OCI-LY1 (cell line): Measurements from ENCODE around the gene PNPT1.

Experiments used
- H2AFZ ChIP-seq: fragments of 200-600 bp; sonication (generic), shearing (Covaris generic); 2 replicates; pipeline ENCODE4 v1.6.0; 2014; ENCODE audit warnings: antibody characterized with exemption, mild to moderate bottlenecking, low read length
- H3F3A ChIP-seq: fragments of 200-600 bp; sonication (generic), shearing (Covaris generic); 2 replicates; pipeline ENCODE4 v1.6.0; 2014; ENCODE audit warnings: mild to moderate bottlenecking, antibody characterized with exemption, low read length, moderate library complexity; ENCODE audit not compliant: insufficient read depth
- H3K27ac ChIP-seq: fragments of 200-600 bp; sonication (generic); 2 replicates; pipeline ENCODE4 v1.5.1; 2014; ENCODE audit warnings: low read length, mixed run types, mild to moderate bottlenecking, low read depth; ENCODE audit not compliant: poor library complexity, severe bottlenecking
- H3K27me3 ChIP-seq: fragments of 200-600 bp; sonication (generic); 2 replicates; pipeline ENCODE4 v1.6.0; 2014; ENCODE audit warnings: antibody characterized with exemption, mild to moderate bottlenecking, low read length, moderate library complexity; ENCODE audit not compliant: insufficient read depth
- H3K36me3 ChIP-seq: fragments of 200-600 bp; sonication (generic); 2 replicates; pipeline ENCODE4 v1.6.1; 2014; ENCODE audit warnings: mild to moderate bottlenecking, antibody characterized with exemption, low read length, moderate library complexity, mixed read lengths; ENCODE audit not compliant: insufficient read depth
- H3K4me1 ChIP-seq: fragments of 200-600 bp; sonication (generic); 2 replicates; pipeline ENCODE4 v1.5.1; 2014; ENCODE audit warnings: mild to moderate bottlenecking, low read length, moderate library complexity; ENCODE audit not compliant: insufficient read depth, severe bottlenecking
- H3K4me2 ChIP-seq: fragments of 200-600 bp; sonication (generic), shearing (Covaris generic); 2 replicates; pipeline ENCODE4 v1.6.1; 2014; ENCODE audit warnings: low read length
- H3K4me3 ChIP-seq: fragments of 200-600 bp; sonication (generic); 2 replicates; pipeline ENCODE4 v1.5.1; 2014; ENCODE audit warnings: low read length, low read depth, mild to moderate bottlenecking, mixed read lengths; ENCODE audit not compliant: poor library complexity, severe bottlenecking
- H3K79me2 ChIP-seq: fragments of 200-600 bp; shearing (Covaris generic); 2 replicates; pipeline ENCODE4 v1.6.1; 2016; ENCODE audit warnings: mixed run types, low read length, mixed read lengths; ENCODE audit not compliant: insufficient read depth
- H3K9ac ChIP-seq: fragments of 200-600 bp; sonication (generic), shearing (Covaris generic); 2 replicates; pipeline ENCODE4 v1.6.1; 2014; ENCODE audit warnings: mild to moderate bottlenecking, low read length, mixed read lengths
- H3K9me2 ChIP-seq: fragments of 200-600 bp; sonication (generic), shearing (Covaris generic); 2 replicates; pipeline ENCODE4 v1.6.1; 2014; ENCODE audit warnings: low read depth, mild to moderate bottlenecking, low read length, mixed read lengths
- H3K9me3 ChIP-seq: fragments of 200-600 bp; shearing (Covaris generic); 2 replicates; pipeline ENCODE4 v1.6.1; 2014; ENCODE audit warnings: low read length, mixed read lengths
- H4K20me1 ChIP-seq: fragments of 200-600 bp; sonication (generic), shearing (Covaris generic); 2 replicates; pipeline ENCODE4 v1.6.0; 2016; ENCODE audit warnings: mild to moderate bottlenecking, low read length; ENCODE audit not compliant: insufficient read depth
- EZH2 ChIP-seq: fragments of 200-600 bp; sonication (generic), shearing (Covaris generic); IDR thresholded peaks from 2 replicates; pipeline ENCODE4 v1.8.0; 2017; ENCODE audit warnings: borderline replicate concordance, mixed run types, mild to moderate bottlenecking, antibody characterized with exemption, low read length, moderate library complexity, mixed read lengths
- TF ChIP-seq, protein P1 (sequence below): fragments of 200-600 bp; sonication (generic), shearing (Covaris generic); IDR thresholded peaks from 2 replicates; pipeline ENCODE4 v1.5.1; 2017; ENCODE audit warnings: mild to moderate bottlenecking, antibody characterized with exemption, low read length, moderate library complexity, mixed read lengths

PNPT1 gene

DNA sequence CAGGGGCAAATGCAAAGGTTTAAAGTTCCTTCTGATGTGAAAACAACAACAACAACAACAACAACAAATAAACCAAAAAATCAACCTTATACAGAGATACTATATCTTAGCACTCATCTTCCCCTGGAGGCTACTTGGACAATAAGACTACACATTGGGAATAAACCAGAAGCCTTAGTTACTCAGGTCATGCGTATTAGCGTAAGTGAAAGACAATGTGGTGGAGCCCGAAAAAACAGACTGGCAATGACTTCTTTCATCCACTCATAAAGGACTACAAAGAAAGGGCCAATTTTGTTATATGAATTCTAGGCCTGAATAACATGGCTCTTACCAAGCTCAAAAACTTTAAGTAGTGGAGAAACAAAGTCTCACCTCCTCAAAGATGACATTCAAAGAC lies 56.8 kb downstream of the PNPT1 start:
- Histone ChIP-seq H3F3A (0 out of 2 replicates have a peak, but pooled peaks cover 3% of the 10 kb centered on the region), H3K9ac (no peak overlapping the region), H3K79me2 (no peaks in the 10 kb centered on the region), H3K4me2 (no peak overlapping the region), H2AFZ (no peak overlapping the region), H3K4me1 (no peaks in the 10 kb centered on the region), H3K9me3 (no peaks in the 10 kb centered on the region), H3K4me3 (no peak overlapping the region), H3K27me3 (no peaks in the 10 kb centered on the region), H3K36me3 (peaks cover 81% of the 10 kb centered on the region), H4K20me1 (no peaks in the 10 kb centered on the region), H3K9me2 (no peaks in the 10 kb centered on the region), H3K27ac (no peak overlapping the region)
- TF ChIP-seq EZH2: no peak
- TF ChIP-seq, protein P1, sequence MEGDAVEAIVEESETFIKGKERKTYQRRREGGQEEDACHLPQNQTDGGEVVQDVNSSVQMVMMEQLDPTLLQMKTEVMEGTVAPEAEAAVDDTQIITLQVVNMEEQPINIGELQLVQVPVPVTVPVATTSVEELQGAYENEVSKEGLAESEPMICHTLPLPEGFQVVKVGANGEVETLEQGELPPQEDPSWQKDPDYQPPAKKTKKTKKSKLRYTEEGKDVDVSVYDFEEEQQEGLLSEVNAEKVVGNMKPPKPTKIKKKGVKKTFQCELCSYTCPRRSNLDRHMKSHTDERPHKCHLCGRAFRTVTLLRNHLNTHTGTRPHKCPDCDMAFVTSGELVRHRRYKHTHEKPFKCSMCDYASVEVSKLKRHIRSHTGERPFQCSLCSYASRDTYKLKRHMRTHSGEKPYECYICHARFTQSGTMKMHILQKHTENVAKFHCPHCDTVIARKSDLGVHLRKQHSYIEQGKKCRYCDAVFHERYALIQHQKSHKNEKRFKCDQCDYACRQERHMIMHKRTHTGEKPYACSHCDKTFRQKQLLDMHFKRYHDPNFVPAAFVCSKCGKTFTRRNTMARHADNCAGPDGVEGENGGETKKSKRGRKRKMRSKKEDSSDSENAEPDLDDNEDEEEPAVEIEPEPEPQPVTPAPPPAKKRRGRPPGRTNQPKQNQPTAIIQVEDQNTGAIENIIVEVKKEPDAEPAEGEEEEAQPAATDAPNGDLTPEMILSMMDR: no peak

DNA sequence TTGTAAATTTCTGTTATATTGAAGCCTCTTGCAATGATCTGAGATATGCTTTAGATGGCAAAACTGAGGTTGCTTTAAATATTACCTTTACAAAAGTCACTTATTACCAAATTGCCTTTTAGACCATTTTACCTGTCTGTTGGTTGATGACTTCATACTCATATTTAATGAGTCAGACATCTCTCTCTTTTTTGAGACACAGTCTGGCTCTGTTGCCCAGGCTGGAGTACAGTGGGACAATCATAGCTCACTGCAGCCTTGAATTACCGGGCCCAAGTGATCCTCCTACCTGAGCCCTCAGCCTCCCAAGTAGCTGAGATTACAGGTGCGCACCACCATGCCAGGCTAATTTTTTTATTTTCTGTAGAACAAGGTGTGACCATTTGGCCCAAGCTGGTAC lies 64.7 kb downstream of the PNPT1 start:
- H3K9me3 ChIP-seq: no peaks in the 10 kb centered on the region
- TF ChIP-seq EZH2: no peak
- TF ChIP-seq, protein P1: no peak
- no peaks in the 10 kb centered on the region for H4K20me1 ChIP-seq
- no peak overlapping the region for H3K4me3 ChIP-seq
- no peaks in the 10 kb centered on the region for H3K9me2 ChIP-seq
- peaks cover 13% of the 10 kb centered on the region for H3K79me2 ChIP-seq
- H3K4me1 ChIP-seq: peaks cover 3% of the 10 kb centered on the region
- H3K4me2 ChIP-seq: no peak overlapping the region
- no peak overlapping the region for H3K27ac ChIP-seq
- H3K9ac ChIP-seq: no peak overlapping the region
- H3F3A ChIP-seq: no peaks in the 10 kb centered on the region
- peaks cover 35% of the 10 kb centered on the region; the same call in 1 of the 2 replicates for H3K36me3 ChIP-seq
- no peak overlapping the region for H2AFZ ChIP-seq
- no peaks in the 10 kb centered on the region for H3K27me3 ChIP-seq

DNA sequence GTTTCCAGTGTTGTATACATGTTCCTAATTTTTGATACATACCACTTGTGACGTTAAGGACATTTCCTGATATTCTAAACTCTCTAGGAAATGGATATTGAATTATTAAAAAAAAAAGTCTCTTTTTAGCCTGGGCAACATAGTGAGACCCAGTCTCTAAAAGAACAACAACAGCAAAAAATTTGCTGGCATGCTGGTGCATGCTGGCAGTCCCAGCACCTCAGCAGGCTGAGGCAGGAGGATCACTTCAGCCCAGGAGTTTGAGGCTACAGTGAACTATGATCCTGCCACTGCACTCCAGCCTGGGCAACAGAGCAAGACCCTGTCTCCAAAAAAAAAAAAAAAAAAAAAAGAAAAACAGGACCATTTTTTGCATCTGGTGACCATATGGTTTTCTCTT lies 65.7 kb downstream of the PNPT1 start:
- Histone ChIP-seq H3K9ac (no peak overlapping the region), H3K79me2 (peaks cover 23% of the 10 kb centered on the region), H3K27ac (no peak overlapping the region), H2AFZ (no peak overlapping the region), H4K20me1 (no peaks in the 10 kb centered on the region), H3K4me2 (no peak overlapping the region), H3K4me3 (no peak overlapping the region), H3K27me3 (no peaks in the 10 kb centered on the region), H3F3A (no peaks in the 10 kb centered on the region), H3K9me2 (no peaks in the 10 kb centered on the region), H3K9me3 (no peaks in the 10 kb centered on the region), H3K4me1 (peaks cover 3% of the 10 kb centered on the region), H3K36me3 (peaks cover 32% of the 10 kb centered on the region; the same call in 1 of the 2 replicates)
- TF ChIP-seq, protein P1: no peak
- no peak for TF ChIP-seq EZH2
